A549 (cell line): ENCODE measurements around the gene YIF1B. TPM values are rescaled to one million over a fixed set of nuclear protein-coding genes. Genes with fewer than 3 reads are reported as not detected.
A peak's percentile ranks its signal among the peaks of the same experiment; 100 is the strongest.

ENCODE experiments used
- ATAC-seq, 2 experiments: fragments of 200-7000 bp in 1 of 2; fragments of >200 bp in 1 of 2; cut with Nextera tagmentation in 1 of 2; cut with Tn5 transposase in 1 of 2; 3 replicates each; pipeline versions ENCODE4 v1.8.0 to v1.9.1; 2018 to 2020; ENCODE audit warnings: mild to moderate bottlenecking in 1 of 2, moderate library complexity in 1 of 2
- CTCF ChIA-PET: fragments of 300-600 bp; sonication (Branson Sonifier 250); formaldehyde crosslinking; extraction: SDS; loops from one replicate; lab custom pipeline; 2021; ENCODE audit warnings: antibody characterized with exemption, inconsistent platforms; lab: Yijun Ruan, JAX
- POLR2A ChIA-PET: fragments of 350-600 bp; formaldehyde crosslinking; extraction: SDS; loops from one replicate; lab custom pipeline; 2021; ENCODE audit warnings: antibody characterized with exemption, inconsistent platforms; lab: Yijun Ruan, JAX
- DNase-seq, 2 experiments: peaks; one replicate each; pipeline versions ENCODE4 v3.0.0 to v3.0.0-alpha.2; 2011 to 2016; ENCODE audit warnings: low read depth in 1 of 2, low spot score in 1 of 2
- FAIRE-seq: peaks from 2 replicates; lab custom pipeline; 2011; peaks lifted over from hg19 to GRCh38; lab: Jason Lieb, UNC
- H3K27ac ChIP-seq, 2 experiments: fragments of >200 bp; sonication (Bioruptor Twin); formaldehyde crosslinking; 3 replicates each; pipeline ENCODE4 v1.5.1; 2016 to 2017
- H3K4me1 ChIP-seq: fragments of >200 bp; sonication (Bioruptor Twin); formaldehyde crosslinking; 3 replicates; pipeline ENCODE4 v1.6.1; 2016
- H3K4me2 ChIP-seq: fragments of >200 bp; sonication (Bioruptor Twin); formaldehyde crosslinking; 3 replicates; pipeline ENCODE4 v1.6.1; 2016
- H3K4me3 ChIP-seq: fragments of >200 bp; sonication (Bioruptor Twin); formaldehyde crosslinking; 3 replicates; pipeline ENCODE4 v1.5.1; 2016
- H3K9me3 ChIP-seq: fragments of >200 bp; sonication (Bioruptor Twin); formaldehyde crosslinking; 3 replicates; pipeline ENCODE4 v1.6.1; 2016
- BHLHE40 ChIP-seq: IDR thresholded peaks from 2 replicates; pipeline ENCODE4 v1.6.1; 2012; ENCODE audit warnings: low read depth, low read length, inconsistent platforms
- CTCF ChIP-seq: fragments of >200 bp; sonication (Bioruptor Twin); formaldehyde crosslinking; IDR thresholded peaks from 3 replicates; pipeline ENCODE4 v1.5.1; 2016
- E2F6 ChIP-seq: IDR thresholded peaks from 2 replicates; pipeline ENCODE4 v1.6.1; 2012; ENCODE audit warnings: low read depth, borderline replicate concordance
- EHF ChIP-seq: fragments of 250-450 bp; sonication (Bioruptor Pico); IDR thresholded peaks from 2 replicates; pipeline ENCODE4 v1.5.0; 2020; ENCODE audit warnings: mild to moderate bottlenecking
- EHMT2 ChIP-seq: fragments of 200-600 bp; sonication (generic); IDR thresholded peaks from 2 replicates; pipeline ENCODE4 v1.6.1; 2016; ENCODE audit warnings: antibody characterized with exemption, low read depth, mild to moderate bottlenecking, moderate library complexity
- ESRRA ChIP-seq: fragments of 150-350 bp; IDR thresholded peaks from 2 replicates; pipeline ENCODE4 v1.6.1; 2014; ENCODE audit warnings: mild to moderate bottlenecking, low read length, borderline replicate concordance
- FOXS1 ChIP-seq: fragments of 250-450 bp; sonication (Bioruptor Pico); IDR thresholded peaks from 2 replicates; pipeline ENCODE4 v1.5.0; 2020; ENCODE audit warnings: mild to moderate bottlenecking, moderate library complexity
- HEYL ChIP-seq: fragments of 250-450 bp; sonication (Bioruptor Pico); IDR thresholded peaks from 2 replicates; pipeline ENCODE4 v1.8.0; 2021; ENCODE audit warnings: mild to moderate bottlenecking, moderate library complexity
- HOXA7 ChIP-seq: fragments of 250-450 bp; sonication (Bioruptor Pico); IDR thresholded peaks from 2 replicates; pipeline ENCODE4 v1.5.0; 2020; ENCODE audit warnings: mild to moderate bottlenecking, moderate library complexity
- HOXB5 ChIP-seq: fragments of 250-450 bp; sonication (Bioruptor Pico); IDR thresholded peaks from 2 replicates; pipeline ENCODE4 v1.5.0; 2020; ENCODE audit warnings: mild to moderate bottlenecking, moderate library complexity
- JUN ChIP-seq, 2 experiments: fragments of >200 bp; sonication (Bioruptor Twin); formaldehyde crosslinking; IDR thresholded peaks; 2 replicates in 1 of 2; 3 replicates in 1 of 2; pipeline ENCODE4 v1.6.1; 2016 to 2017
- JUNB ChIP-seq: fragments of >200 bp; sonication (Bioruptor Twin); formaldehyde crosslinking; IDR thresholded peaks from 2 replicates; pipeline ENCODE4 v1.6.1; 2016
- KDM5A ChIP-seq: fragments of 200-600 bp; sonication (generic); IDR thresholded peaks from 2 replicates; pipeline ENCODE4 v1.6.1; 2016; ENCODE audit warnings: antibody characterized with exemption, mild to moderate bottlenecking
- NFE2L2 ChIP-seq: fragments of 150-350 bp; conservative IDR thresholded peaks from 2 replicates; pipeline ENCODE4 v1.6.1; 2014; ENCODE audit warnings: low read length
- POLR2AphosphoS2 ChIP-seq: conservative IDR thresholded peaks from 2 replicates; pipeline ENCODE4 v1.6.1; 2012; ENCODE audit warnings: low read length, improper control_type of control experiment, inconsistent platforms
- REST ChIP-seq: fragments of 200-600 bp; sonication (generic); IDR thresholded peaks from 2 replicates; pipeline ENCODE4 v1.6.1; 2016; ENCODE audit warnings: antibody characterized with exemption, mild to moderate bottlenecking, moderate library complexity
- RNF2 ChIP-seq: fragments of 200-600 bp; sonication (generic); IDR thresholded peaks from 2 replicates; pipeline ENCODE4 v1.6.1; 2016; ENCODE audit warnings: low read depth, mild to moderate bottlenecking, antibody characterized with exemption, moderate library complexity, borderline replicate concordance
- SREBF2 ChIP-seq: fragments of 450-650 bp; IDR thresholded peaks from 2 replicates; pipeline ENCODE4 v1.6.1; 2014; ENCODE audit warnings: mild to moderate bottlenecking, moderate library complexity
- USF2 ChIP-seq: fragments of 450-650 bp; IDR thresholded peaks from 2 replicates; pipeline ENCODE4 v1.6.1; 2014; ENCODE audit warnings: antibody characterized with exemption
- ZNF302 ChIP-seq: fragments of 250-450 bp; sonication (Bioruptor Pico); IDR thresholded peaks from 2 replicates; pipeline ENCODE4 v1.9.0; 2021; ENCODE audit warnings: inconsistent platforms, mild to moderate bottlenecking, moderate library complexity
- ZSCAN20 ChIP-seq: fragments of 250-450 bp; sonication (Bioruptor Pico); IDR thresholded peaks from 2 replicates; pipeline ENCODE4 v1.8.0; 2022; ENCODE audit warnings: mild to moderate bottlenecking, moderate library complexity
- WGBS: methylation state at CpG from one replicate; pipeline ENCODE4 v1.1.6; 2017; ENCODE audit errors: missing lambda C conversion rate; 5-methylcytosine and 5-hydroxymethylcytosine counted together
- polyA plus RNA-seq, 4 experiments: library from polyadenylated mRNA; depleted of rRNA in 3 of 4; stranded (reverse); fragments of >200 nt; fragmentation: RNase III in 1 of 4; extraction: RNeasy Plus Mini Kit Qiagen cat#74134 plus additional on column Dnase treatment in 1 of 4; gene quantifications; 2 replicates in 3 of 4; 3 replicates in 1 of 4; pipeline ENCODE4 v1.2.3, GENCODE V29; 2011 to 2017

Gene YIF1B
- polyA plus RNA-seq, 2 of the 4 experiments (the other 2 are of a cell fraction), result 75.5 to 100 TPM

- peaks cover 10% of the 10 kb centered on the region; the same call in 2 of the 3 replicates for H3K4me1 ChIP-seq
- POLR2A ChIA-PET, result interaction anchor here (0.6 to 2.1 kb wide), 3 partner anchors 14 to 54 kb away, joined by 3 to 12 read pairs (median 5); partner anchors contain the start of gene SPINT2
Observed at GRCh38 chr19:38318660-38319059, 2.9 kb upstream of the YIF1B start.

GRCh38 chr19:38317104-38317612, 1.4 kb upstream of the YIF1B start:
- Histone ChIP-seq H3K27ac (no peak overlapping the region), H3K4me1 (peaks cover 10% of the 10 kb centered on the region; the same call in 2 of the 3 replicates), H3K4me3 (no peak overlapping the region), H3K9me3 (no peaks in the 10 kb centered on the region), H3K4me2 (no peak overlapping the region)
- DNase-seq, result no peak
- CTCF ChIA-PET, result interaction anchor here (1.9 to 20.5 kb wide), 3 partner anchors 18 to 72 kb away, joined by 7 to 1052 read pairs (median 67); partner anchors contain the start of genes CATSPERG and PPP1R14A
- POLR2A ChIA-PET, result no interaction called here
- WGBS, result 88% methylated on average over 11 of the region's 11 CpGs
- no peak for TF ChIP-seq USF2
- TF ChIP-seq RNF2, result no peak
- TF ChIP-seq HOXA7 (CRISPR knock-in tag), result no peak
- TF ChIP-seq EHMT2, result no peak
- no peak for TF ChIP-seq JUNB
- no peak for TF ChIP-seq SREBF2
- TF ChIP-seq E2F6, result no peak
- no peak for TF ChIP-seq KDM5A
- FAIRE-seq, result no peak
- no peak for ATAC-seq

More at GRCh38 chr19:38318660-38319059, 2.9 kb upstream of the YIF1B start:
- 90% methylated on average over 6 of the region's 6 CpGs for WGBS
- CTCF ChIA-PET, result interaction anchor here (0.6 to 20.5 kb wide), 15 partner anchors 8 to 421 kb away, joined by 3 to 1052 read pairs (median 6); partner anchors contain the start of genes C19orf33, CATSPERG, PPP1R14A and PSMD8
- H3K9me3 ChIP-seq, result no peaks in the 10 kb centered on the region
- ATAC-seq, result no peak
- TF ChIP-seq SREBF2 (no peak), ZNF302 (no peak), HOXB5 (CRISPR knock-in tag) (no peak), ESRRA (no peak), FOXS1 (CRISPR knock-in tag) (no peak), EHF (CRISPR knock-in tag) (no peak), NFE2L2 (no peak), JUN (IDR thresholded peaks at IDR 0.05) (no peak), JUNB (no peak)
- TF ChIP-seq, all 56 proteins: peak for 0
- no peak overlapping the region for H3K27ac ChIP-seq
- H3K4me2 ChIP-seq, result no peak overlapping the region
- no peak overlapping the region for H3K4me3 ChIP-seq
- DNase-seq (no peak), FAIRE-seq (no peak)

- ATAC-seq, result peak in 1 of 2 experiments; percentile 1; a peak in 1 of 6 replicates
- no peak for DNase-seq
- WGBS, result 35% methylated on average over 8 of the region's 8 CpGs
- FAIRE-seq, result peak; percentile 28
- H3K4me1 ChIP-seq, result peaks cover 10% of the 10 kb centered on the region; the same call in 2 of the 3 replicates
- no peaks in the 10 kb centered on the region for H3K9me3 ChIP-seq
- POLR2A ChIA-PET, result no interaction called here
- peak overlapping the region; percentile 76 to 85 for H3K27ac ChIP-seq
- H3K4me3 ChIP-seq, result peak overlapping the region; percentile 42
- CTCF ChIA-PET, result interaction anchor here (7.1 to 20.5 kb wide), 2 partner anchors 18 to 71 kb away, joined by 67 to 1052 read pairs; partner anchors contain the start of genes CATSPERG and PPP1R14A
- TF ChIP-seq HEYL (CRISPR knock-in tag), result 0 out of 2 replicates have a peak, but pooled peaks have one; percentile 33
- no peak for TF ChIP-seq BHLHE40
- H3K4me2 ChIP-seq, result peak overlapping the region; percentile 77
Observed at GRCh38 chr19:38316477-38317067, 825 bp upstream of the YIF1B start.

GRCh38 chr19:38310986-38311385, 4.8 kb downstream of the YIF1B start:
- Histone ChIP-seq H3K4me1 (peaks cover 16% of the 10 kb centered on the region), H3K4me3 (no peak overlapping the region), H3K9me3 (no peaks in the 10 kb centered on the region), H3K4me2 (no peak overlapping the region), H3K27ac (no peak overlapping the region)
- WGBS, result 92% methylated on average over 6 of the region's 6 CpGs
- ChIA-PET CTCF (interaction anchor here (0.5 to 10.1 kb wide), 16 partner anchors 17 to 430 kb away, joined by 3 to 76 read pairs (median 5); partner anchors contain the start of genes CATSPERG and PPP1R14A), POLR2A (interaction anchor here (0.7 kb wide), 1 partner anchor 55 kb away, joined by 3 read pairs; no protein-coding TSS in a partner anchor)
- FAIRE-seq (peak; percentile 68), ATAC-seq (no peak), DNase-seq (no peak)
- TF ChIP-seq CTCF, result no peak
- no peak for TF ChIP-seq KDM5A
- TF ChIP-seq POLR2AphosphoS2, result no peak
- TF ChIP-seq ZSCAN20 (CRISPR knock-in tag), result no peak
- no peak for TF ChIP-seq REST
